ENCODE results near the gene RAPGEF4.

RAPGEF4 gene

DNA sequence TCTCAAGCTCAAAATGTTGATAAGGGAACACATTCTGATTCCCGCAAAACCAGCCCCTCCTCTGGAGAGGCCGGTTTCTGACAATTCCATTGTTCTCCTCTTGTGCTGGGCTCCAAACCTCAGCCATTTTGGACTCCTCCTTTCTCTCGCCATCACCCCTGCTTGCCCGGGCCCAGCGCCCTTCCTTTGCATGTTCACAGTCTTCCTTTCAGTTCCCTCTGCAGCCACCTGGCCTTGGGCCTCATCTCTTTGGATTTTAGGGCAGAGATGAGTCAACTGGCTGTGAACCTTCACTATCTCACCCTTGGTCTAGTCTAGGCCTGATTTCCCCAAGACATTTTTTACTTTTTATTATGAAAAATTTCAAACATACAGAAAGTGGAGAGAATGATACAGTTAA, 184.1 kb downstream of the RAPGEF4 start:
- DNase-seq (ENCODE audit: low read depth): no peak
- no peak overlapping the region for H3K4me3 ChIP-seq (replicated peaks; ENCODE audit: low read depth, low read length)
- TF ChIP-seq CTCF (IDR thresholded peaks at IDR 0.05; ENCODE audit: low read length, missing control alignments): no peak

- H3K4me3 ChIP-seq (replicated peaks; ENCODE audit: low read depth, low read length): no peak overlapping the region
- TF ChIP-seq CTCF (IDR thresholded peaks at IDR 0.05; ENCODE audit: low read length, missing control alignments): no peak
- peak; percentile 74 for DNase-seq (ENCODE audit: low read depth)
These were observed 186.0 kb downstream of the RAPGEF4 start for GRCh38 chr2:172921532-172922236.

GRCh38 chr2:172922306-172922705, 186.7 kb downstream of the RAPGEF4 start:
- TF ChIP-seq CTCF (IDR thresholded peaks at IDR 0.05; ENCODE audit: low read length, missing control alignments): no peak
- DNase-seq (ENCODE audit: low read depth): no peak
- H3K4me3 ChIP-seq (replicated peaks; ENCODE audit: low read depth, low read length): no peak overlapping the region

GRCh38 chr2:172922815-172923214, 187.2 kb downstream of the RAPGEF4 start:
- TF ChIP-seq CTCF (IDR thresholded peaks at IDR 0.05; ENCODE audit: low read length, missing control alignments): no peak

DNA sequence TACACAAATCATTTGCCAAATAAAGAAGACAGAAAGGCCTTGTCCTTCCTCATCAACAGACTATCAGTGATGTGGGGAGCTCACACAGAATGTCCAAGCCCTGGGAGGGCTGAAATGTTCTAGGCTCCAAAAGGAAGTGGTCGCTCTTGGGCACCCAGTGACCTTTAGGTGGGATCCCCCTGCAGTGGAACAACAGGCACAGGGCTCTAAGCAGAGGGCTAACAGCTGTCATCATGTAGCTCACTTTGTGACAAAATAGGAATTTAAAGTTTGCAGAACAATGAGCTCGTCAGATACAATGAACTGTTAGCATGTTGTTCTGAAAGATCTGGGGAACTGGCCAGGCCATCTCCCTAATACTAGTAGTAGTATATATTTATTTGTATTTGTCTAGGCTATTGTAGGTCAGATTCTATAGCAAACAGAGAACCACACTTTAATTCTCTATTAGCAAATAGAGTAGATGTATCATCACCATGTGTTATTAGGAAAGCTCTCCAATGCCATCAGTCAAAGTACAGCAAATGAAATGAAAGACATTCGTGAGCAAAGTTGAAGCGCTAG, 188.5 kb downstream of the RAPGEF4 start:
- no peak for TF ChIP-seq CTCF (IDR thresholded peaks at IDR 0.05; ENCODE audit: low read length, missing control alignments)
- DNase-seq (ENCODE audit: low read depth): no peak
- no peak overlapping the region for H3K4me3 ChIP-seq (replicated peaks; ENCODE audit: low read depth, low read length)

More at GRCh38 chr2:172922815-172923214, 187.2 kb downstream of the RAPGEF4 start:
- no peak for DNase-seq (ENCODE audit: low read depth)
- H3K4me3 ChIP-seq (replicated peaks; ENCODE audit: low read depth, low read length): no peak overlapping the region

GRCh38 chr2:172925600-172925999, 190.0 kb downstream of the RAPGEF4 start:
- TF ChIP-seq CTCF (IDR thresholded peaks at IDR 0.05; ENCODE audit: low read length, missing control alignments): no peak
- H3K4me3 ChIP-seq (replicated peaks; ENCODE audit: low read depth, low read length): no peak overlapping the region
- no peak for DNase-seq (ENCODE audit: low read depth)
